ENCODE measurements around the gene TFDP1.

TFDP1 gene

DNA sequence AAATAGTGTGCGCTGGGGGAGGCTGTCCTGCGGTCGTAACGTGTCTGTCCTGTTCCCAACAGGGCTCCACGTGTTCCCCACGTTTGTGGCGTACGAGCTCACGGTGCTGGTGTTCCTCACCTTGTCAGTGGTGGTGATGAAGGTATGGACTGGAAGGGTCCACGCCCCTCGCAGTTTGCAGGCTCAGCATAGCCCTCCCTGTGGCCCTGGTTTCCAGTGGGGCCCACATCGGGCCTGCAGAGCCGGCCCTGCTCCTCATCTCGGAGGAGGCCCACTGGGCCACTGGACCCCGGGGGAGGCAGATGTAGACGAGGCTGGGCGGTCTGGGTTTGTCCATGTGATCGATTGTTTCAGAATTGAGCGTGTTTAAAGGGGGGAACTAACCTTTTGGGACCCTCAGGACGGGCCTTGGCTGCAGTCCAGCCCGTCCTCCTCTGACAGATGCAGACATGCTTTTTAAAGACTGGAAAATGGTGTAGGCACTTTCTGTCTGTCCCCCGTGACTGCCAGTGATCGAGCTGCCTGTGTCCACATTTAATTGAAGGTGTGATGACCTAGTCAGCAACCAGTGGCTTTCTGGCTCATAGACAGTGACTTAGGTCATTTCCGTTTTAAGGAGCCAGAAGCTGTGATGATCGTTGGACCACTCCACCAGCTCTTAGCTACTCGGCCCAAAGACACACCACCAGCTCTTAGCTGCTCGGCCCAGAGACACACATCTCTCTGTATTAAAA lies 37.1 kb upstream of the TFDP1 start:
- no peaks in the 10 kb centered on the region for H3K36me3 ChIP-seq (ENCODE audit: low read length)
- H3F3A ChIP-seq (ENCODE audit: insufficient read depth) = no peaks in the 10 kb centered on the region
- H3K27ac ChIP-seq (ENCODE audit: low read depth, low read length) = no peak overlapping the region
- H3K9me2 ChIP-seq (replicated peaks; ENCODE audit: insufficient read depth, low read length) = no peaks in the 10 kb centered on the region
- no peaks in the 10 kb centered on the region for H3K9me3 ChIP-seq (ENCODE audit: insufficient read depth, low read length)
- no peaks in the 10 kb centered on the region for H3K79me2 ChIP-seq (ENCODE audit: insufficient read depth, low read length)
- no peak overlapping the region for H2AFZ ChIP-seq (ENCODE audit: low read depth, low read length, severe bottlenecking)
- no peak overlapping the region for H3K4me2 ChIP-seq (ENCODE audit: low read depth, low read length, poor library complexity, severe bottlenecking)
- no peaks in the 10 kb centered on the region for H3K27me3 ChIP-seq (ENCODE audit: low read length)
- no peak overlapping the region for H3K9ac ChIP-seq (ENCODE audit: low read length)
- TF ChIP-seq, protein P1, sequence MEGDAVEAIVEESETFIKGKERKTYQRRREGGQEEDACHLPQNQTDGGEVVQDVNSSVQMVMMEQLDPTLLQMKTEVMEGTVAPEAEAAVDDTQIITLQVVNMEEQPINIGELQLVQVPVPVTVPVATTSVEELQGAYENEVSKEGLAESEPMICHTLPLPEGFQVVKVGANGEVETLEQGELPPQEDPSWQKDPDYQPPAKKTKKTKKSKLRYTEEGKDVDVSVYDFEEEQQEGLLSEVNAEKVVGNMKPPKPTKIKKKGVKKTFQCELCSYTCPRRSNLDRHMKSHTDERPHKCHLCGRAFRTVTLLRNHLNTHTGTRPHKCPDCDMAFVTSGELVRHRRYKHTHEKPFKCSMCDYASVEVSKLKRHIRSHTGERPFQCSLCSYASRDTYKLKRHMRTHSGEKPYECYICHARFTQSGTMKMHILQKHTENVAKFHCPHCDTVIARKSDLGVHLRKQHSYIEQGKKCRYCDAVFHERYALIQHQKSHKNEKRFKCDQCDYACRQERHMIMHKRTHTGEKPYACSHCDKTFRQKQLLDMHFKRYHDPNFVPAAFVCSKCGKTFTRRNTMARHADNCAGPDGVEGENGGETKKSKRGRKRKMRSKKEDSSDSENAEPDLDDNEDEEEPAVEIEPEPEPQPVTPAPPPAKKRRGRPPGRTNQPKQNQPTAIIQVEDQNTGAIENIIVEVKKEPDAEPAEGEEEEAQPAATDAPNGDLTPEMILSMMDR (IDR thresholded peaks at IDR 0.05; ENCODE audit: insufficient read depth, low read length, poor library complexity, severe bottlenecking) = no peak
- TF ChIP-seq EZH2phosphoT487 (conservative IDR thresholded peaks at IDR 0.05; ENCODE audit: low read length) = no peak
- no peak overlapping the region for H3K4me3 ChIP-seq (ENCODE audit: insufficient read depth, low read length, poor library complexity, severe bottlenecking)
- H4K20me1 ChIP-seq (ENCODE audit: low read depth, low read length) = no peaks in the 10 kb centered on the region

DNA sequence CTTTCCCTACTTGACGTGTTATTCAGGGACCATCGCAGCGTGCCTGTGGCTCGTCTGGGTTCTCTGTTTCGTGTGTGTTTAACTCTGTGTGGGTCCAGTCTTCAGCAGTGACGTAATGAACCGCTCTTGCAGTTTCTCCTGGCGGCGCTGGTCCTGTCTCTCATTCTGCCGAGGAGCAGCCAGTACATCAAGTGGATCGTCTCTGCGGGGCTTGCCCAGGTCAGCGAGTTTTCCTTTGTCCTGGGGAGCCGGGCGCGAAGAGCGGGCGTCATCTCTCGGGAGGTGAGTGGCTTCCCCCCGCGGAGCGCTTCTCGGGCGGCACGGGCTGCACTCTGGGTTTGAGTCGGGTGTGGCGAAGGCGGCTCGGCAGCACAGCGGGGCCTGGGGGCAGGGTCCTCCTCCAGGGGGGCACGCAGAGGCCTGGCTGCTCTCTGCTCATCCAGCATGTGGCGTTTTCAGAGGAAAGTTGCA lies 36.3 kb upstream of the TFDP1 start:
- Histone ChIP-seq H3K36me3 (ENCODE audit: low read length) (no peaks in the 10 kb centered on the region), H2AFZ (ENCODE audit: low read depth, low read length, severe bottlenecking) (no peak overlapping the region), H3K27me3 (ENCODE audit: low read length) (no peaks in the 10 kb centered on the region), H3K4me2 (ENCODE audit: low read depth, low read length, poor library complexity, severe bottlenecking) (no peak overlapping the region), H3F3A (ENCODE audit: insufficient read depth) (no peaks in the 10 kb centered on the region), H3K4me3 (ENCODE audit: insufficient read depth, low read length, poor library complexity, severe bottlenecking) (no peak overlapping the region), H3K79me2 (ENCODE audit: insufficient read depth, low read length) (no peaks in the 10 kb centered on the region), H3K9ac (ENCODE audit: low read length) (no peak overlapping the region), H3K9me3 (ENCODE audit: insufficient read depth, low read length) (no peaks in the 10 kb centered on the region), H3K27ac (ENCODE audit: low read depth, low read length) (no peak overlapping the region), H4K20me1 (ENCODE audit: low read depth, low read length) (no peaks in the 10 kb centered on the region), H3K9me2 (replicated peaks; ENCODE audit: insufficient read depth, low read length) (no peaks in the 10 kb centered on the region)
- no peak for TF ChIP-seq EZH2phosphoT487 (conservative IDR thresholded peaks at IDR 0.05; ENCODE audit: low read length)
- TF ChIP-seq, protein P1 (IDR thresholded peaks at IDR 0.05; ENCODE audit: insufficient read depth, low read length, poor library complexity, severe bottlenecking) = no peak

DNA sequence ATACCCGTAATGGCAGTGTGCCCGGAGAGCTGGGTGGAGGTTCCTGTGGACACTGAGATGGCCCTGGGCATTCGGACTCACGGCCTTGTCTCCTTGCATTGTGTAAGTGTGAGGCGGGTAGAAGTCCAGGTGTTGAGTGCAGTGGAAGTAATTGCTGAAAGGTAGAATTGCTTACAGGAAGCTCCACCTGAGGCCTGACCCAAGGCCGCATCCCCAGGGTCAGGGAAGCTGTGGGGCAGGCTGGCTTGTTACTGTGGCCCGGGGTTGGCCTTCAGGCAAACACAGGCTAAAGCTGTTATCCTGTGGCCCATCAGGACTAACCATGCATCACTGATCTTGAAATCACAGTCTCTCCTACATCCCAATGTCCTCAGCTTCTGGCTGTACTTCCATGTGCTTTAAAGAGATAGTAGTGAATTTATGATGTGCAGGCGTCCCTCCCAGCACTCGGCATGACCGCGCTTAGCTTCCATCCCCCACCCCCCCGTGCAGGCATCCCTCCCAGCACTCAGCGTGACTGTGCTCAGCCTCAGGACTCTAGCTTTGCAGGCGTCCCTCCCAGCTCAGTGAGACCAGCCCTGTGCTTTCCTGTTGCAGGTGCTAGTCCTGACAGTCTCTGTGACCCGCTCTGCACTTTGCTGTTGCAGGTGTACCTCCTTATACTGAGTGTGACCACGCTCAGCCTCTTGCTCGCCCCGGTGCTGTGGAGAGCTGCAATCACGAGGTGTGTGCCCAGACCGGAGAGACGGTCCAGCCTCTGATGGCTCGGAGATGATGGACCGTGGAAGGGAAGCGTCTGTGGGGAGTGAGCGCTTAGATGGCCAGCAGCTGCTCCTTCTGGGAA lies 35.6 kb upstream of the TFDP1 start:
- Histone ChIP-seq H3K4me3 (ENCODE audit: insufficient read depth, low read length, poor library complexity, severe bottlenecking) (no peak overlapping the region), H3K9me2 (replicated peaks; ENCODE audit: insufficient read depth, low read length) (no peaks in the 10 kb centered on the region), H3K27ac (ENCODE audit: low read depth, low read length) (no peak overlapping the region), H3K9me3 (ENCODE audit: insufficient read depth, low read length) (no peaks in the 10 kb centered on the region), H3K27me3 (ENCODE audit: low read length) (no peaks in the 10 kb centered on the region), H3K4me2 (ENCODE audit: low read depth, low read length, poor library complexity, severe bottlenecking) (no peak overlapping the region), H3K79me2 (ENCODE audit: insufficient read depth, low read length) (no peaks in the 10 kb centered on the region), H4K20me1 (ENCODE audit: low read depth, low read length) (no peaks in the 10 kb centered on the region), H3F3A (ENCODE audit: insufficient read depth) (no peaks in the 10 kb centered on the region), H3K9ac (ENCODE audit: low read length) (no peak overlapping the region), H2AFZ (ENCODE audit: low read depth, low read length, severe bottlenecking) (no peak overlapping the region), H3K36me3 (ENCODE audit: low read length) (no peaks in the 10 kb centered on the region)
- no peak for TF ChIP-seq EZH2phosphoT487 (conservative IDR thresholded peaks at IDR 0.05; ENCODE audit: low read length)
- TF ChIP-seq, protein P1 (IDR thresholded peaks at IDR 0.05; ENCODE audit: insufficient read depth, low read length, poor library complexity, severe bottlenecking) = no peak
